GM11168 (cell line): ENCODE measurements around the gene DEFB125.
"Not testable (repeated sequence)": the region's sequence is repeated elsewhere in the genome, so short reads cannot be mapped to it uniquely, and the experiment has no call there.

Source experiments
- in situ Hi-C: fragments of 300-500 bp; cut with MboI; formaldehyde crosslinking; loops from one replicate; pipeline ENCODE4 v1.12.0; 2022; ENCODE audit warnings: low sequenced_read_pairs; ENCODE audit not compliant: unreplicated experiment

DEFB125 gene

DNA sequence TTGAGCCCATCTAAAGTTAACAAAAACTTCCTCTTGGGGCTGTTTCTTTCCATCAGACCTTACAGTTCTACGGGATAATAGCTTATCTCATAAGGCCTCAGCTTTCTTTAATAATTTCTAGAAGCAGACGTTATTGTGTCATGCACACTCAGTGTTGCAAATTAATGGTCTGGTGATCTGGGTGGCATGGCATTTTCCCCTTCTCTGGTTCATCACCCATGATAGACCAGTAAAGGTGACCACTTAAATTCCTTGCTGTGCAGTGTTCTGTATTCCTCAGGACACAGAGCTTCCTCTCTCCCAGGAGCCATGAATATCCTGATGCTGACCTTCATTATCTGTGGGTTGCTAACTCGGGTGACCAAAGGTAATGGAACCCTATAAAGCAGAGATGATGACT, at the start of gene DEFB125:
Gene DEFB125, plus strand, starts transcription at position 272 of the 400 bp plus-strand sequence. Its CDS starts 38 bp downstream, at position 310.
- in situ Hi-C loops, result no loop called here

DNA sequence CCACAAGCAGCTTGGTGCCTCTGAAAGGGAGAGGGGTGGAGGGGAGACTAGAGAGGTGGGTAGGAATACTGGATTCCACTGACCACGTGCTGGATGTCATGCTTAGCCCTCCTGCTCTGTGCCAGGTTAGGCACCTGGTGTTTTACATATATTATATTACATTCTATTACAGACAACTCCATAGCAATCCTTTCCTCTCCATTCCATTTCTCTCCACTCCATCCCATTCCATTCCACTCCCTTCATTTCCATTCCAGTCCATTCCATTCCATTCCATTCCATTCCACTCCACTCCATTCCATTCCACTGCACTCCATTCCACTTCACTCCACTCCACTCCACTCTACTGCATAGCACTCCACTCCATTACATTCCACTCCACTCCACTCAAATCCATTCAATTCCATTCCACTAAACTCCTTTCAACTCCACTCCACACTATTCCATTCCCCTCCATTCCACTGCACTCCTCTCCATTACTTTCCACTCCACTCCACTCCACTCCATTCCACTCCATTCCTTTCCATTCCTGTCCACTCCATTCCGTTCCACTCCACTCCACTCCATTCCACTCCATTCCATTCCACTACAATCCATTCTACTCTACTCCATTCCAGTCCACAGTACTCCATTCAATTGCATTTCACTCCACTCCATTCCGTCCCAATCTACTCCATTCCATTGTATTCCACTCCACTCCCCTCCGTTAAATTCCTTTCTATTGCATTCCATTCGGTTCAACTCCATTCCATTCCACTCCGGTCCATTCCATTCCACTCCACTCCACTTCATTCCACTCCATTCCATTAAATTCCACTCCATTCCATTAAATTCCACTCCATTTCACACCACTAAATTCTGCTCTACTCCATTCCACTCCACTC, 27.2 kb upstream of the DEFB125 start:
- in situ Hi-C loops, result no loop called here

- in situ Hi-C loops, result no loop called here
Measured at GRCh38 chr20:61230-61629, 26.2 kb upstream of the DEFB125 start.

GRCh38 chr20:61757-62156, 25.7 kb upstream of the DEFB125 start:
- in situ Hi-C loops, result no loop called here

DNA sequence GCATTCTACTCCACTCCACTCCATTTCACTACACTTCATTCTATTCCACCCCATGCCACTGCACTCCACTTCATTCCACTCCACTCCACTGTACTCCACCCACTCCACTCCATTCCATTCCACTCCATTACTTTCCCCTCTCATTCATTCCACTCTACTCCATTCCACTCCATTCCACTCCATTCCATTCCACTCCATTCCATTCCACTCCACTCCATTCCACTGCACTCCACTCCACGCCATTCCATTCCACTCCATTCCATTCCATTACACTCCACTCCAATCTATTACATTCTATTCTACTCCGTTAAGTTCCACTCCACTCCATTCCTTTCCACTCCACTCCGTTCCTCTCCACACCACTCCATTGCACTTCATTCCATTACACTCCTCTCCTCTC, 25.0 kb upstream of the DEFB125 start:
- in situ Hi-C loops, result no loop called here

DNA sequence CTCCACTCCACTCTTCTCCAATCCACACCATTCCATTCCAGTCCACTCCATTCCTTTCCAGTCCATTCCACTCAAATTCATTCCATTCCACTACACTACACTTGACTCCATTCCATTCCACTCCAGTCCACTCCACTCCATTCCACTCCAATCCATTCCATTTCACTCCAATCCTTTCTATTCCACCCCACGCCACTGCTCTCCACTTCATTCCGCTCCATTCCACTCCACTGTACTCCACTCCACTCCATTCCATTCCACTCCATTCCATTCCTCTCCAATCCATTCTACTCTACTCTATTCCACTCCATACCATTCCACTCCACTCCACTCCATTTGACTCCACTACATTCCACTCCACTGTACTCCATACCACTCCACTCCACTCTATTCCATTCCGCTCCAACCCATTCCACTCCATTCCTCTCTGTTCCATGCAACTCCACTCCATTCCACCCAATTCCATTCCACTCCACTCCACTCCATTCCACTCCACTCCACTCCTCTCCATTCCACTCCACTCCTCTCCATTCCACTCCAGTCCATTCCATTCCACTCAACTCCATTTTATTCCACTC, 23.4 kb upstream of the DEFB125 start:
- in situ Hi-C loops, result no loop called here

GRCh38 chr20:64766-65322, 22.6 kb upstream of the DEFB125 start:
- in situ Hi-C loops, result no loop called here

DNA sequence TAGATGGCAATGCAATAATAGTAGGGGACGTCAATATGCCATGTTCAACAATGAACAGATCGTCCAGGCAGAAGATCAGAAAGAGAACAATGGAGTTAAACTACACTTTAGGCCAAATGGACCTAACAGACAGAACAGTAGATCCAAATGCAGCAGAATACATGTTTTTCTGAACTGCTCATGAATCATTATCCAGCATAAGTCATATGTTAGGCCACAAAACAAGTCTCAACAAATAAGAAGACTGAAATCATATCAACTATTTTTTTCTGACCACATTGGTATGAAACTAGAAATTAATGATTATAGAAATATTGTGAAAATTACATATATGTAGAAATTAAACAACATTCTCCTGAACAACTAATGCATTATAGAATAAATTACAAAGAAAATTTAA, 10.2 kb upstream of the DEFB125 start:
- in situ Hi-C loops, result no loop called here

GRCh38 chr20:78338-78737, 9.1 kb upstream of the DEFB125 start:
- in situ Hi-C loops, result no loop called here

DNA sequence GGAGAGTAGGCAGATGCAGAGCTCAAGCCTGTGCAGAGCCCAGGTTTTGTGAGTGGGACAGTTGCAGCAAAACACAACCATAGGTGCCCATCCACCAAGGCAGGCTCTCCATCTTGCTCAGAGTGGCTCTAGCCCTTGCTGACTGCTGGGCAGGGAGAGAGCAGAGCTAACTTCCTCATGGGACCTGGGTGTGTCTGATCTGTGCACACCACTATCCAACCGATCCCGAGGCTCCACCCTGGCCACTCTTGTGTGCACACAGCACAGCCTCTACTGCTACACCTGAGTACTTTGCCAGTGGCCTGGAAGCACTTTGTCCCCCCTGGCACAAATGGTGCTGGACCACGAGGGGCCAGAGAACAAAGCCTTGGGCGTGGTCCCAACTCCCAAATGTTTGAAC, 7.9 kb upstream of the DEFB125 start:
- in situ Hi-C loops, result no loop called here

DNA sequence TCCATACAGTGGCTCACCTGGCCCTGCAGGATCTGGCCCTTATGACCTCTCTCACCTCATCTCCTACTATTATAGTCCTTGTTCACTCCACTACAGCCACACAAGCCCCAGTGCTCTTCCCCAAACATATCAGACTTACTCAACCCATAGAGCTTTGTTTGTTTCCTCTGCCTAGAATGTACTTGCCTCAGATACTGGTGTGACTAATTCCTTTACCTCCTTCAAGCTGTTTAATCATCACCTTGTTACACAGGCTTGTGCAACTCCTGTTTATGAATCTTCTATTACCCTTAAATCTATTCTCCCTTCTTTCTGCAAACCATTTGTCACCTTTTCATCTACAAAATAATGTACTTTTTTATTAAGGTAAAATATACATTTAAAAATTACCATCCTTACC, 3.2 kb downstream of the DEFB125 start:
- in situ Hi-C loops, result no loop called here

DNA sequence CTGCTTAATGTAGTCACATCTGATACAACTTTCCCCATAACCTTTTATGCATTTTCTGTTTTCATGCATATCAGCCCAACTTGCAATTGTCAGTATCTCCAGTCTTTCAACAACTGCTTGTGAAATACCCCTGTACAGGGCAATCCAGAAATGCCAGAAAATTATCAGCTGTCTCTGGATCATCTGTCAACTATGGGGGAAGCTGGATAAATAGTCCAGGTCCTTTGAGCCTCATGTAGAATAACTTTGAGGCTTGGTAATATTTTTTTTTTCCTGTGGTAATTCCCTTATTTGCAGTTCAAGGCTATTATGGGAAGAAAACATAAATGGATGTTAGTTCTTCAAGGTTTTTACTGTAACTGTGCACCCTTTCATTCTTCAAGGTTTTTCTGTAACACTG, 6.2 kb downstream of the DEFB125 start:
- in situ Hi-C loops, result no loop called here

- in situ Hi-C loops, result no loop called here
Measured at GRCh38 chr20:95215-95614, 7.7 kb downstream of the DEFB125 start.

DNA sequence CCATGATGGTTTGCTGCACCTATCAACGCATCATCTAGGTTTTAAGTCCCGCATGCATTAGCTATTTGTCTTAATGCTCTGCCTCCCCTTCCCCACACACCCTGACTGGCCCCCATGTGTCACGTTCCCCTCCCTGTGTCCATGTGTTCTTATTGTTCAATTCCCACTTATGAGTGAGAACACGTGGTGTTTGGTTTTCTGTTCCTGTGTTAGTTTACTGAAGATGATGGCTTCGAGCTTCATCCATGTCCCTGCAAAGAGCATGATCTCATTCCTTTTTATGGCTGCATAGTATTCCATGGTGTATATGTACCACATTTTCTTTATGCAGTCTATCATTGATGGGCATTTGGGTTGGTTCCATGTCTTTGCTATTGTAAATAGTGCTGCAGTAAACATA, 10.2 kb downstream of the DEFB125 start:
- in situ Hi-C loops, result not testable (repeated sequence)

- in situ Hi-C loops, result no loop called here
Measured at GRCh38 chr20:101975-102374, 14.5 kb downstream of the DEFB125 start.

- in situ Hi-C loops, result no loop called here
Measured at GRCh38 chr20:103456-103855, 16.0 kb downstream of the DEFB125 start.

GRCh38 chr20:112396-112795, 24.9 kb downstream of the DEFB125 start:
- in situ Hi-C loops, result no loop called here

GRCh38 chr20:117518-117917, 30.0 kb downstream of the DEFB125 start:
- in situ Hi-C loops, result no loop called here

GRCh38 chr20:129786-130323, 42.4 kb downstream of the DEFB125 start:
- in situ Hi-C loops, result not testable (repeated sequence)

DNA sequence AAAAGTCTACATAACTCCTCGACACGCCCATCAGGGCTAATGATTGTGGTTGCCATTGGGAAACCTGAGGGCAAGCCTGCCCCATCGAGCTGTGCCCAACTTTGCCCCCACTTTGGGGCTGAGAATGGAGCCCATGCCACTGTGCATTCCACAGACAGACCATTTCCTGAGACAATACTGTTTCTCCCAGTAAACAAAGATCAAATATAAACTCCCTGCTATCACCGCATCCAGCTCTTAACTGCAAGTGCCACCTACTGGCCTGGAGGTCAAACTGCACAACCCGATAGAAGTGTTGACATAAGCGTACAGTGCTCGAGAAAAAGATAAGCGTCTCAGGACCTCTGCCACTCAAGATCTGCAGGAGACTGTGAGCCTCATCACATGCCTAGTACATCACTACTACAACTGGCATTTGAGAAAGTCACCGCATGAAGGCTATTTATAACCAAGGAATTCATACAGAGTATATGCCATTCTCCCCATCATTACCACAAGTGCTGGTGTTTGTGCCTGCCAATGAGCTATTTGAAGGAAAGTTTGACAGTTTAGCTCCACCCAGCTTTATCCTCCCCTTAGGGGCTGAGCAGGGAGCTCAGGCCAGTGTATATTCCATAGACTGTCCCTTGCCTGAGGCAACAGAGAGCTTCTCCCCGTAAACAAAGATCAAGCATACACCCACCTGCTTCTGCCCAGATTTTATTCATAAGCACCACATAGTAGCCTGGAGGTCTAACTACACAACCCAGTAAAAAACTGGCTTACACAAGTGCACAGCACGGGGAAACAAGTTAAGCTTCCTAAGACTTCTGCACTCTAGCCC, 50.4 kb downstream of the DEFB125 start:
- in situ Hi-C loops, result no loop called here
